DMS153 treated with DMSO at 0.1 percent for 48 hours (cell line): ENCODE measurements around the gene WNT7A.

Source experiments
- DNase-seq: peaks from one replicate; lab custom pipeline; 2025; ENCODE audit not compliant: unreplicated experiment; lab: John Stamatoyannopoulos, UW

The WNT7A gene

GRCh38 chr3:13831386-13831996, 48.4 kb downstream of the WNT7A start:
- no peak for DNase-seq

DNA sequence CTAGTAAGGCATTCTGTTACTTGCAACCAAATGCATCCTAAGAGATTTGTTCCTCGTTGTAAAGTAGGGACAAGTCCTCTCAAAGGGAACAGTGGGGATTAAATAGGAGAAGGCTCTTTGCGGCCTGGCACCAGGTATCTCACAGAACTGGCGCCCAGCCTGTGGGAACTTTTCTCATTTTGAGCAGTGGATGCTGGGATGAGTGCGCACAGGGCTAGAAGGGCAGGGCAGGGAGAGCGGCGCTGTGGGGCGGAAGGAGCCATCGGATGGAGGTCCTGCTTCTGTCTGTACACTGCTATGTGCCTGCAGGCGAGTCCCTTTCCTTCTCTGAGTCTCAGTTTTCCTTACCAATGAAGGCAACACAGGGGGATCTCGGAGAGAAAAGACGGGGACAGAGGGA, 50.6 kb downstream of the WNT7A start:
- DNase-seq = no peak

GRCh38 chr3:13828501-13829265, 51.2 kb downstream of the WNT7A start:
- no peak for DNase-seq

DNA sequence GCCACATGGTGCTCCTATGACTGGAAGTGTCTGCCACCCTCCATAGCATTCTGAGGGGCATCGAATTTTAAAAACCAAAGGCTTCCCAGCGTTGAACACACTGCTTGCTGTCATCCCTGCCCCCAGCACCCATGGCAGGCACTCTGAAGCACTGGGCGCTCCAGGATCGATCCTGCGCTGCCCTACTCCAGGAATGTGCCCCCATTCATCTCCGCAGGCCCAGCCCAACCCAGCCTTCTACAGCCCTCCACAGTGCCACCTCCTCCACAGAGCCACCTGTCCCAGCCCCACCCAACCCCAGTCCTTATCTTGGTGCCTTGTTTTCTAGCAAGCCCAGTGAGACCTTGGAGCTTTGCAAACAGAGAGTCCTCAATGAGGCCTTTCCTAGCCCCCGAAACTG, 52.2 kb downstream of the WNT7A start:
- DNase-seq = no peak

GRCh38 chr3:13827256-13827655, 52.6 kb downstream of the WNT7A start:
- no peak for DNase-seq

DNA sequence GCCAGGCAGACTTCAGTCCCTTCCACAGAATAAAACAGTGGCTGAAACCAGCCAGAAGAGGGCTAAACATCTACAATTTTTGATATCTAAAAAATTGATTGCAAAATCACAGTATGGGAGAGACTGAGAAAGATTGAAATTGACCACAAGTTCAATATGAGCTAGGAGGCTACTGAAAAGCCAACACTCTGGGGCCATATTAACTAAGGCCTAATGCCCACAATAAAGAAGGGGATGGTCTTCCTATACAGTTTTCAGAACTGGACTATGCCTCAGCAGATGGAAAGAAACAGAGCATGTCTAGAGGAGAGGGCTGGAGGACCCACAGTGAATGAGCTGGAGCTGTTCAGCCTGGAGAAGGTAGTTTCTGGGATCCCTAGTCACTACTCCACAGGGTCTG, 53.2 kb downstream of the WNT7A start:
- no peak for DNase-seq

- DNase-seq = no peak
Measured at GRCh38 chr3:13825821-13826220, 54.0 kb downstream of the WNT7A start.

DNA sequence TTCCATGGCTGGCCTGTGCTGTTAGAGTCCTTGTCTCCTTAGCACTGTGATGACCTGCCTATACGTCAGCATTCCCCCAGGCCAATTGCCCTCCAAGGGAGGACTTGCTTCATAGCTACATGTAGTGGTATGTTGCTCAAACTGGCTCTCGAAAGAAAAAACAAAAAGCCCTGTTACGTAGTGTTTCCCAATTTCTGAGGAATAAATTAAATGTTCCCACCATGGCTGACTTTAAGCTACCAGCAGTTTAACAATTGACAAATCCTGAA, 54.6 kb downstream of the WNT7A start:
- no peak for DNase-seq

GRCh38 chr3:13824521-13825310, 55.2 kb downstream of the WNT7A start:
- no peak for DNase-seq

- no peak for DNase-seq
Measured at GRCh38 chr3:13823692-13824091, 56.2 kb downstream of the WNT7A start.

DNA sequence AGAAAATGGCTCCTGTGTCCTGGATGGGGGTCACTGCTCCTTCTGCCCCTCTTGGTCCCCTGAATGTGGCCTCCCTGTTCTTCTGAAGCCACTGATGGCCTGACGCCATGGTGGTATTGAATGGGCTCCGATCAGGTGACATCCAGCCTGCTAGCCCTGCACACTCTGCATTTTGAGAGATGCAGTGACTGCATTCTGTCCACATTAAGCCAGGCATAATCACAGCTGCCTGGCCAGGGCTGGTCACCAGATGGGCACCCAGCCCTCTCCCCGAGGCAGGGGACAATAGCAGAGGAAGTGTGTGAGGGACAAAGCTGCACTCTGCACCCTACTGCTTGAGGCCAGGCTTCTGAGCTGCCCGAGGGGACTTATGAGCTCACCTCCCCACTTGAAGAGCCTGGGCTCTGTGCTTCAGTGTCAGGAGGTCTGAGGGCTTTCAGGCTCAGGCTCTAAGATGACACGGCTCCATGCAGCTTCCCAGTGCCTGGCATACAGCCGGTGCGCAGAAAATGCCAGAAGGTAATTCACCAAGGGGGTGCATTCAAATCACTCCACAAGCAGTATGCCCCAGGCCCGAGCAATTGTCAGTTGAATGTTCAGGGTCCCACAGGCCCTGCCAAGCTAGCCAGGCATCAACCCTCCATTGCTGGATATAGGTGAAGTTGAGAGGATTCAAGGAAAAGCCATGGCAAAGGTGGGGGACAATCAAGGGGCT, 56.8 kb downstream of the WNT7A start:
- DNase-seq = no peak

GRCh38 chr3:13822042-13822441, 57.8 kb downstream of the WNT7A start:
- DNase-seq = no peak

DNA sequence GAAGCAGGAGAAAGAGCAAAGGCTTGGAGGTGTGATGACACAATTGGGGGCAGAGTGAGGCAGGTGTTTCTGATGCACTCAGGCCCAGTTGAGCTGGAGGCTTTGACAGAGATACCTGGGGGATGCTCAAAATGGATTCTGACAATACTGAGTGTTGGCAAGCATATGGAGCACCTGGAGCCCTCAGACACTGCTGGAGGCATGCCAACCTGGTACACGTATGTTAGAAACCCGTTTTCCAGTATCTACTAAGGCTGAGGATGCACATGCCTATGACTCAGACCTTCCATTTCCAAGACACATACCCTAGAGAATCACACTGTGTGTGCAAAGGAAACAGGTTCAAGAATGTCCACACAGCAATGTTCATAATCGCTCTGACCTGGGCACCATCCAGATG, 58.7 kb downstream of the WNT7A start:
- DNase-seq = no peak

DNA sequence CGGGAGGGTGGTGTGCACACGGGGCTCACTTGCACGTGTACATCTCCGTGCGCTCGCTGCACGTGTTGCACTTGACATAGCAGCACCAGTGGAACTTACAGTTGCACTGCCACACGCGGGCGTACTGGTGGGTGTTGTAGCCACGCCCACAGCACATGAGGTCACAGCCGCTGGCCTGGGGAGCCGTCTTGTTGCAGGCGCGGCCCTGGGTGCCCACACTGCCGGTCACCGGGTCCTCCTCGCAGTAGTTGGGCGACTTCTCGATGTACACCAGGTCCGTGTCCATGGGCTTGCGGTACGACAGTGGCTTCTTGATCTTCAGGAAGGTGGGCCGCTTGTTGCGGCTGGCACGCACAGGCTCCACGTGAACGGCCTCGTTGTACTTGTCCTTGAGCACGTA, 61.0 kb downstream of the WNT7A start:
- no peak for DNase-seq

DNA sequence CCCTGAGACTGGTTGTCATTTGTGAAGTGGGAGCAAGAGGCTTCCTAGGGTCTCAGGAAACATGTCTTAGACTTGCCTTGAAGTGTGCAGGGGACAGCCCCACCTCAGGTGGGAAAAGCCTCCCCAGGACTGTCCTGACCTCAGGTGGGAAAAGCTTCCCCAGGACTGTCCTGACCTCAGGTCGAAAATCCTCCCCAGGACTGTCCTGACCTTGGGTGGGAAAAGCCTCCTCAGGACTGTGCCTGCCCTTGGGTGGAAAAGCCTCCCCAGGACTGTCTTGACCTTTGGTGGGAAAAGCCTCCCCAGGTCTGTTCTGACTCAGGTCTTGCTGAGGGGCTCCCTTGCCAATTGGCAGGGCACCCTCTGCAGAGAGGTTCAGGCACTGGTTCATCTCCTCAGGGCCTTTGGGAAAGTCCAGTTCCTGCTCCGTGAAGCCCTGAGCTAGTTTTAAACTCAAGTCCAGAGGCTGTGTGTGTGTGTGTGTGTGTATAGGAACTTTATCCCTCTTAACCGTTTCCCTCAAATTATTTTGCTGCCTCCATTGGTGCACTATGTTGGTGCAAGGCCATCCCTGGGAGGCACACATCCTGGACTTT, 64.7 kb downstream of the WNT7A start:
- DNase-seq = no peak

GRCh38 chr3:13812034-13812471, 67.8 kb downstream of the WNT7A start:
- no peak for DNase-seq

GRCh38 chr3:13811614-13812013, 68.3 kb downstream of the WNT7A start:
- DNase-seq = no peak

DNA sequence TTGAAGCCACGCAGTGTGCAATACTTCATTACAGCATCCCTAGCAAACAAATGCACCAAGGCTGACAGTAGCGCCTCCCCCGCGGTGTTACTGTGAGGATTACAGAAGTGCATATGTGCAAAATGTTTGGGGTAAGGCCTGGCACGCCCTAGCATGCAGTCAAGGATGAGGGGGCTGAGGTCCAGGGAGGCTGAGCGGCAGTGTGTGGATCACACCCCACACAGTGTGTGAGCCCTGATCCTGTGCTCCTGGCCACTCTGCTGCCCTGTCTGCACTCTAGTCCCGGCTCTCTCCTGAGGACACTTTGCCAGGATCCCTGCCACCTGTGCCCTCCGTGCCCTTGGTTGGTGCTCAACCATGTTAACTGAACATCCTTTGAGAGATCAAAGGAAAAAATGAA, 71.3 kb downstream of the WNT7A start:
- no peak for DNase-seq

GRCh38 chr3:13801361-13802204, 78.3 kb downstream of the WNT7A start:
- no peak for DNase-seq

GRCh38 chr3:13800064-13800463, 79.8 kb downstream of the WNT7A start:
- no peak for DNase-seq
